ENCODE data around the gene SERPINA6.

- no peak for TF ChIP-seq CTCF (conservative IDR thresholded peaks at IDR 0.05 in 1 of 2, IDR thresholded peaks at IDR 0.05 in 1 of 2; ENCODE audit: low read depth in 1 of 2, low read length in 2 of 2)
- TF ChIP-seq EZH2 (IDR thresholded peaks at IDR 0.05; ENCODE audit: low read length, missing control alignments), result no peak
These were observed 44.4 kb downstream of the SERPINA6 start for GRCh38 chr14:94278731-94279130.
